Measurements from ENCODE around the gene CD99L2.
A peak's percentile ranks its signal among the peaks of the same experiment; 100 is the strongest.

CD99L2 gene

DNA sequence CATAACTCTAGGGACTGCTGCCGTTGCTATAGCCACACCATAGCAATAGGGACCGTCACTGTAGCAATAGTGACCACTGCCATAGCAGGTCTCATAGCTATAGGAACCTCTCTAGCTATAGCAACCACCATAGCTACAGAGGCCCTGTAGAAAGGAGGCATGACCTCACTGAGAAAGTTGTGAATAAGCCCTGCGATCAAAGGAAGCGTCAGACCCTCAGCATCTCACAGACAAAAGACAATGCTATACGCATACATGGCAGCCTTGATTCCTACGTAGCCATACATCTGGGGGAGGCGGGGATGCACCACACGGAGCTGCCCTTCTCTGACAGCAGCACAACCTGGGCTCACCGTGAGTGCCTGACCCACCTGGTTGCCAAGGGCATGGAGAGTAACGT, 116.8 kb downstream of the CD99L2 start:
- DNase-seq (ENCODE audit: low read depth): no peak

DNA sequence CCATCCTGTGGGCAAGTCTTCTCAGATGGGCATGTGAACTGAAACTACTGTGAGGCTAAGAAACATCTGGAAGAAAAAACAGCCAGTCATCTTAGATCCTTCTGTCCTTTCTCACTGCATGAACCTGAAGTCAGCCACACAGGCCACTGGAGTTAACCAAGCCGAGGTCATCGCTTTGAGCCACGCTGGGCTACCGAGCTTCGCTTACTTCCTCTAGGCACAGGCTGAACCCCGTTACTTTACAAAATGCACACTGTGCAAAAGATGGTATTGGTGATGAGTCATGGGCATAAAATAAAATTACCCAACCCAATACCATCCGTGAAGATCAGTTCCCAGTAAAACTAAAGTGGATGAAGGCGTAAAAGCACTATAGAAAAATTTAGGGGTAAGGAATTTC, 119.1 kb downstream of the CD99L2 start:
- DNase-seq (ENCODE audit: low read depth): no peak

DNA sequence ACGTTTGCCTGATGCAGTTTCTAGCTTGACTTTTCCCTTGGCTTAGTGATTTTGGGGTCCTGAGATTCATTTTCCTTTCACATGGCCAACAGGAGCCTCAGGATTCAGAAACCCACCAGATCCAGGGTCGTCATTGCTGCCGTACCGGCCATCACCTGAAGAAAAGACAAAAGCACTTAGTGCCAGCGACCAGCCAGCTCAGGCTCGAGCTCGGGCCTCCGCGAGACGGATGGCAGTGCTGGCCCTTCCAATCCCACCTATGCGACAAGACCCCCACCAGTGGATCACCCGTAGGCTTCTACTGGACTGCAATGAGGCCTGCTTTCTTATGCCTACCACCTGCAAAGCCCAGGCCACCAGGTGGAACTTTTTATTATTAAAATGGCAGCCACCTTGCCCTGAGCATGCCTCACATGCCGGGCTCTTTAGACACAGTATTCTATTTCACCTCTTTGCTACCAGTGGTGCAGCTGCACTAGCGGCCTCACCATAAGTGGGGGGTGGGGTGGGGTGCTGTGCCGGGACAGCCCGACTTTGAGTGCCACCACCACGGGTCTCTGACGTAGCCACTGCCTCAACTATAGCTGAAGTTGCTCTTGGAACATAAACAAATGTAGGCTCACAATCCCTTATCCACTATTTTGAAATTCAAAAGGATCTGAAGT, 121.0 kb downstream of the CD99L2 start:
- no peak for DNase-seq (ENCODE audit: low read depth)

DNA sequence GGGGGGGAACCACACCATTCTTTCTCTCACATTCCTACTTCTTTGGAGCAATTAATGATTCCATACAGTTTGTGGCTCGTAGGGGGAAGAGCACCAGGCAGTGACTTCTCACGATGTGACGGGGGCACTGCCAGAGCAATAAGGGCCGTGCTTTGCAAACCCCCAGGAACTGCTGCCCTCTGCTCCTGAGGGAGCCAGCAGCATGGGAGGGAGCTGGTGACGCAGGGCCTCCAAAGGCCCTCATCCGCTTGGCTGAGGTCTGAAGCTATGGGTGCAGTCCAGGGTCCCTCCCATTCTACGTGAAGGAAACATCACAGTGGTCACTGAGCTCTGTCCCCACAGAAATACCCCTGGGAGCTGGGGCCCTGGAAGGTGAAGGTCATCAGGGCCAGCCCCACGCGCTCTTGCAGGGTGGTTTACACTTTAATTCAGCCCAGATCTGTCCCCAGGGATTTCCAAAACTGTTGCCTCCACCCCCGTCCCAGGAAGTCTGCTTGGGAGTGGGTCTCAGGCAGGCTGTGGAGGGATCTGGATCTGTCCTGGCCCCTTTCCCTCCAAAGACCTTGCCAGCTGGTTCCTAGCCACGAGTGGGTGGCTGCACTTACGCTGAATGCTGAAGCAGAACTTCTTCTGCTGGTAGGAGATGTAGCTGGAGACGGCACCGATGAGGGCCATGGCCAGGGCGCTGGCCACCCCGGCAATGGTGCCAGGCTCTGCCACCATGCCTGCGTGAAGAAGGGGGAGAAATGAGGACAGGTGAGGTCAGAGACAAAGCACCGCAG, 122.7 kb downstream of the CD99L2 start:
- no peak for DNase-seq (ENCODE audit: low read depth)

DNA sequence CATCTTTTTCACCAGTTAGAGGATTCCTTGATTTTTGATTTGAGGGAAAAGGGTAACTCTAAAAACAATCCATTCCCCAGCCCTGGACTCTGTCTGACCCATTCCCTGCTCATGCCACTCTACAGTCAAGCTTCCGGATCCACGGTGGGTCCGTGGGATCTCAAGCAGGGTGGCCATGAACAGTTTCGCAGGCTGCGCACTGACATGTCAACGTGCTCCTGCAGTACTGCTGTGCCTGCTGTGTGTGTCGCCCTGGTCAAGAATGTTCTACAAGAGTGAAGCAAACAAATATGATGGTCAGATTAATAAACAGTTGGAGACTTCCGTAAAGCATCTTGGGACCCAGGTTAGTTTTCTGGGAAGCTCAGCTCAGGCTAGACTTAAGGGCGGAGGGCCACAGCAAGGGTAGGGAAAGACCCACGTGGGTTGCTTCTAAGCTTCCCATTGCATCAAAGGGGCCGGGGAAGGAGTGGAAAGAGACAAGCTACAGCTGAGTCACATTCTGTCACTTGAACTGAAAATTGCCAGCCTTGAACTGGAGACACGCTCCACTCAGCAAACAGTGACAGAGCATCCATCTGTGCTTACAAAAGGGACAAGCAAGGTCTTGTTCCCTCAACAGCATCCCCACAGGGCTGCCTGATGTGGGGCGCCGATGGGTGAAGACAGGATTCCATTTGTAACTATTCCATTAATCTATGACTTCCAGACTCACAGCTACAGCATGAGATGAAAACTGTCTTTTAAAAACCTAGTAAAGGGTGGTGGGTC, 123.5 kb downstream of the CD99L2 start:
- no peak for DNase-seq (ENCODE audit: low read depth)

DNA sequence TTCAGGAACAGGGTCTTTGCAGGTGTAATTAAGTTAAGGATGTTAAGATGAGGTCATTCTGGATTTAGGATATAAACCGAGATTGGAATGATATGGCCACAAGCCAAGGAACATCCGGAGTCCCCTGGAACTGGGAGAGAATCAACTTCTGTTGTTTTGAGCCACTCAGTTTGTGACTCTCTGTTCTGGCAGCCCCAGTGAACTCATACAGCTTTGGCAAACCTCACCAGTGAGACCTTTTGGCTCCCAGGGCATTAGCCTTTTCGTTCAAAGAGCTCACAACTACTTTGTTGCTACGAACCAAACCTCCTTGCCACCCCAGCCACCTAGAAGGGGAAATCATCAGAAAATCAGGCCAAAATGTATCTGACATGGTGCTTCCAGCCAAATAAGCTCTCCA, 124.8 kb downstream of the CD99L2 start:
- DNase-seq (ENCODE audit: low read depth): no peak

DNA sequence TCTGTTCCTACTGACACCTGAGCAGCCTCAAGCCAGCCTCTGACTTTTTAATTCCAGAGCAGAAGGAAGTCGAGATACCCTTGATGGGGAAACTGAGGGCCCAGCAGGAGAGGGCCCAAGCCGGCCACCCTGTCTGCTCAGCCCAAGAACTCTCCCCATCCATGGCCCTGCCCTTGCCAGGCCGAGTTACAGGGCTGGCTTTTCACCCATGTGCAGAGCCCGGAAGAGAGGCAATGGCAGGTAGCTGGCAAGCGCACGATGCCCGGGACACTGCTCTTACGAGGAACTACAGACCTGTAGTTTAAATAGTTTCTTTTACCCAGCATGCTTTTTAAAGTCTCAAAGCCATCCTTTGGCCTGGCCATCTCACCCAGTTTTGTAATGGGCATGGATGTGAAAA, 125.4 kb downstream of the CD99L2 start:
- no peak for DNase-seq (ENCODE audit: low read depth)

DNA sequence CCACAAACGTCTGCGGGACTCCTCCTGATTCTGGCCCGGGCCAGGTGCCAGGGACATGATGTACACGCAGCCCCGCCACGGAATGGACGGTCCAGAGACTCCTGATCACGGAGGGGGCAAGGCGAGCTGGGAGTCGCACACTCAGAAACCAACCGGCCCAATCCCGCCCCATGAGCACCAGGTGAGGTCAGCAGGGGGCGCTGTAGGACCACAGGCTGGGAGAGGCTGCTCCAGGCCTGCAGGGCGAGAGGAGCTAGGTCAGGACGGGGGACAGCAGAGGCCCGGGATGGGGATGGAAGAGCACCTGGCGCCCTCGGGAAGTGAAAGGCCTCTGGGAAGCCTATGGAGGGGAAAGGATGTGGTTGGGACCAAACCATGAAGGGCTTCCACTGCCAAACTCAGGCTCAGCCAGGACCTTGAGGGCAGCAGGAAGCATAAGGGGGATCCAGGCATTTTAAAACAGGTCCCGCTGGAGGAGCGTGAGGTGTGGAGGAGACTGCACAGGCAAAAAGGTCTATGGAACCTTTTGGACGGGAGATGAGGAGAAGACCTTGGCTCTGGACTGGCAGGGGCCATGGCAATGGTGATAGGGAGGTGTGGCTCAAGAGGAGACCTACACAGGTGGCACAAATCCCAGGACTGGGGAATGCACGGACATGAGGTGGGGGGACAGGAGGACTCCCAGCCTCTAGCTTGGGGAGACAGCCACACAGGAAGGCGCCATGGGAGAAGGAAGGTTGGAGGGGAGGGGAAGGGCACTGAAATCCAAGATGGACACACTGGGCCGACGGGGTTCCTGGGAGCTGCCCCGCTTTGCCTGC, 126.1 kb downstream of the CD99L2 start:
- peak; percentile 31 for DNase-seq (ENCODE audit: low read depth)

DNA sequence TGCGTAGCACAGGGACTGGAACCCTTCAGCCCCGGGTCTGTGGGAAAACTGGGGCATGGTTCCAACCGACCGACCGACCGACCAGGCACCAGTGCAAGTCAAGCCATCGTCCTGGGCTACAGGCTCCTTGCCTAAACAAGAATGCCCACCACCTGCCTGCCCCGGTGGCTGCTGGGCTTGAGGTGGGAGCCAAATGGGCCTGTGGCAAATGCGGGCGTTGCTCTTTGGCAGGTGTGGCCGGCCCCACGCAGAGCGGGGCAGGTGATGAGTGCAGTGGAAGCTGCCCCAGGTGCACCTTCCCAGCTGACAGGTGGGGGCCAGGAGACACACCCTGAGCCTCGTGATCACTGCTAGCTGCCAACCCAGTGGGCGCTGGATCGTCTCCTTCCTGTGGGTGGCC, 127.4 kb downstream of the CD99L2 start:
- no peak for DNase-seq (ENCODE audit: low read depth)

DNA sequence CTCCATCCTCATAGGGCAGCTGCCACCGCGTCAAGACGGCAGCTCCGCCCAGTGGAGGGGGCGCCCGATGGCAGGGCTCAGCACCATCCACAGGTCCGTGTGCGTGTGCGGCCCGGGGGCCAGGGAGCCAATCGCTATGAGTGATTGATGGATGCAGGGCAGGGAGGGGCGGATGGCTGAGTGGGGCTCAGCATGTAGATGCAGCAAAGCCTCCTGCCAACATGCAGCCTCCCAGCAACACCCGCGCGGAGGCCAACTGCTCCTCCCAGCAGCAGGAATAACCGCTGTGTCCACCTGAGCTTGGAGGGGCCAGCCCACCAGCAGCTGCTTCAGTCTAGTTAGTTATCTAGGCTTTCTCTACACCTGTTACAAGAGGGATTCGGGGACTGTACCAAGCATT, 127.8 kb downstream of the CD99L2 start:
- no peak for DNase-seq (ENCODE audit: low read depth)

DNA sequence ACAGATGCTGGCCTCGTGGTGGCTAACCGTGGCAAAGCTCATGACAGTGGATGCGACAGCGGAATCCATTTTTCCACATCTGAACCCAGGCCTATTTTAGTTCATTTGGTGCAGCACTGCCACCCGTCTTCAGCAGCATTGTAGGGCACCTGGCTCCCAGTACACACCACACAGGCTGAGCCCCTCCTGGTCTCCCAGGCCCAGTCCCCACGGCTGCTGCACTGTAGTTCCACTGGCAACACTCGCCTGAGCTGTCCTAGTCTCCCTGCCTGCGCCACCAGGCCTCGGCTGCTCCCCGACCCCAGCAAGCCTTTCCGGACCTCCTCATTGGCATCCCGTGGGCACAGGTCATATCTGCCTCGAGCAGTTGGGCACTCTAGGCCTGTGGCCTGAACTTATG, 129.1 kb downstream of the CD99L2 start:
- no peak for DNase-seq (ENCODE audit: low read depth)

DNA sequence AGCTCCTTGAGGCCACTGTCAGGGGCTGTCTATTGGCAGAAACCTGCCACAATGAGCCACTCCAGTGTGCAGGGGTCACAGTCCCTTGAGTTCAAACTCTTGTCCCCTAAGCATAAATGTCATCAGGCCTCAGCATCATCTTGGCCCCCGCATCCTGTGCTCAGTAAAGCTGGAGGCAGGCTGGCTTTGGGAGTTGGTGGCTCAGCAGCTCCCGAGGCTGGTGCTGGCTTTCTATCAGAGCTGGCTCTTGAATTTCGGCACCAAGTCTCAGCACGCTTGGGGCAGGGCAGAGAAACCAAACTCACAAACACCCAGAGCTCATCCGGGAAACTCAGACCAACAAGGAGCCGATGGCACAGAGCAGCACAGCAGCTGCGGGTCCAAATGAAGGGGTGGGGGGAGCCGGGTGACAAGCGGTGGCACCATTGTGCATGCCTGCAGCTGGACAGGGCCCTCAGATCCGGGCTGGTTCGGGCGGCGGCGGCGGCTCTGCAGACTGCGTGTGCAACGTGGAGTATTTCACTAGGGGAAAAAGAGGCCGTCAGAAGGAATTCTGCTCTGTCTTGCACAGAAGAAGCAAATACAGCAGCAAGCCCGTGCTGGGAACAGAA, 129.8 kb downstream of the CD99L2 start:
- DNase-seq (ENCODE audit: low read depth): no peak

DNA sequence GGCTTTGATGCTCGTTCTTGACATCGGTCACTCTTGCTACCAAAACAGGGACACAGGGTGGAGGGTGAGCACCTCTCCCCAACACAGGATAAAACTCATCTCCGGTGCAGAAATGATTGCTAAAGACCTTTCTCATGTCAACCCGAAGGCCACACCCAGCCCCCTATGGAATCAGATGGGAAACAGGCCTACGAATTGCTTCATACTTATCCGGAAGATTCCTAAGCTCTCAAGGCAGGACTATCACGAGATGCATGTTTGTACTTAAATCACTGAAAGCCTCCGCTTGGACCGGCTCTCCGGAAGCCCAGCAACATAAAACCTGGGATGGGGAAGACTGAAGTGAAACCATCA, 130.4 kb downstream of the CD99L2 start:
- no peak for DNase-seq (ENCODE audit: low read depth)

DNA sequence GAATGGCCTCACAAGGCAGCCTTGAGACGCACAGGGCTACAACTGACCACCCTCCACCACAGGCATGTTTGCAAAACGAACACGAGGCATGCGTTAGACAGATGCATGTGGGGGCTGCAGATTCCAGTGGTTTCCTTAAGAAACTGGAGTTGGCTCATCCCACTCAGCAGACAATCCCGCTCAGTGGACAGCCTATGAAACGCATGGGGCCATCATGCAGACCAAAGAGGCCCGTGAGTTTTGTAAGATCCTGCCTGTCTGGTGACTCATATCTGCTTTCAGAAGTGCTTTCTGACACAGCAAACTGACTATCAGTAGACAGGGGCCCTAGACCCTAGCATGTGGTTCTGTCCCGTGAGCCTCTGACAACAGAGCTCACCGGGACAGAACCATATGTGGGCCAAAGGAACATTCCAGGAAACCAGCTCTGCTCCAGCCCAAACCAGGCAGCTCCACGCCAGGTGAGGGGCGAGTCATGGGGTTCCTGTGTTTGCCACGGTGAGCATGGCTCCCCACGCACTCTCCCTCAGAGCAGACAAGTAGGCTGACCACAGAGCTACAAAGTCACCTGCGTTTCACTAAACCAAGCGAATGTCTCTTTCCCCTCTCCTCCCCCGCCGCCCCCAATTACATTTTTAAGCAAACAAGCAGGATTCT, 130.9 kb downstream of the CD99L2 start:
- no peak for DNase-seq (ENCODE audit: low read depth)

DNA sequence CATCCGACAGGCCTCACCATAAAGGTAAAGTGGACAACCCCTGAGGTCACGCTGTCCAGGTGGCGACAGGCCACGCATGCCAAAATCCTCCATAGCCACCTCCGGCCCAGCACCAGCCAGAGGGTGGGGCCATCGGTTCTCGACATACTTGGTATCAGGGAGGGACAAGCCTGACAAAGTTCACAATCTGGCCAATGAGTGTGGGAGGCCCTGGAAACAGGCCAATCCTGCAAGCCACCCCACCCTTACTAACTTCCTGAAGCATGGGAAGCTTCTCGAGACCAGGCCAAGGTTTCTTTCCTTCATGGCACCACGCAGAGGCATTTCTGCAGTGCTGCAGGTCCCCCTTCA, 131.4 kb downstream of the CD99L2 start:
- DNase-seq (ENCODE audit: low read depth): no peak

DNA sequence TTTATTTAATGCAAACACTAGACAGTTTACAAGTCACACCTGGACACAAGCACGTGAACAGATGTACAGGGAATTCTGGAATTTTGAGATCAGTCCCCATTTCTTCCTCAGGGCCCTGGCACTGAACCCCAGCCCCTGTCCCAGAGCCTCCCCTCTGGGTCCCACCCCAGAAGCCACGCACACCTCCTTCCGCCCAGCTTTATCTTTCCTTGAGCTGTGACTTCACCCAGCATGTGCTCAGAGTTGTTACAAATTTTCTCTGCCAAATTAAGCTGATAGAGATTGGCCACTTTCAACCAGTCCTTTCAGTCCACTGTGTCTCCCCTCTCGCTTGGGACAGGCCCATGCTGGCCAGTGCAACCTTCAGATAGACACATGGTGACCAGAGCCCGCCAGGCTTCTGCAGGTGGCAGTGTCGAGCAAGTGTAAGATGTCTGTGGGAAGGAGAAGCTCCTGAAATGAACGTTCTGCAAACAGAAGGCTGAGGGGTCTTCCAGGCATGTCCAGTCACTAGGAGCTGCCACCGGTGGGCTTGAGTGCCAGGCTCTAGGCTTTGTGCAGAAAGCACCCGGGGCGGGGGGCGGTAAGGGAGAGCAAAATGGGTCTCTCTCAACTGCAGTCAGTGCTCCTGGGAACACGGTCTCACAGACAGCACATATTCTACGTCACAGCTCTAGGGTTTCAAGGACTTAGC, 132.0 kb downstream of the CD99L2 start:
- DNase-seq (ENCODE audit: low read depth): no peak

DNA sequence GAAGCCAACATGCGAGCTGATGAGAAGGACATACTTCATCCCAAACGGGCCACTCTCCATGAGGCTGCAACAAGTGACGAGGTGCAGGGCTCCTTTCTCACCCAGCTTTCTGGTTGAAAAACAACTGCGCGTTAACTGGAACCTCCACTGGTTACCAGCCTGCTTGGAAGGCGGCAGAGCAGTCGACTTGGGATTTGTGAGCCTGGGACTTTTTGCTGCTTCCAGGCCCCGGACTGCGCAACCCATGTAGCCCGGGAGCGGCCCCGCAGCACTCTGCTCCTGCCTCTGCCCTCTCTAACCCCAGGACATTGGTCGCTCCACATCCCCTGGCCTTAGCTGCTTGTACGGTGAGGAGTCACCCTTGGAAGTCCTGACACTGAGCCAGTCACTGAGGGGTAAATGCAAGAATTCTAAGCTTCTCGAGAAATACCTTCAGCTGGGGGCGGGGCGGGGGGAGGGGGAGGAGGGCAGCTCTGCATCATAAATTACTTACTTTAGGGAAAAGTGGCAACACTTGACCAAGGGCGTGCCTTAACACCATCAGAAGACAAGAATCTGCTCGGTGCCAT, 132.6 kb downstream of the CD99L2 start:
- DNase-seq (ENCODE audit: low read depth): no peak

DNA sequence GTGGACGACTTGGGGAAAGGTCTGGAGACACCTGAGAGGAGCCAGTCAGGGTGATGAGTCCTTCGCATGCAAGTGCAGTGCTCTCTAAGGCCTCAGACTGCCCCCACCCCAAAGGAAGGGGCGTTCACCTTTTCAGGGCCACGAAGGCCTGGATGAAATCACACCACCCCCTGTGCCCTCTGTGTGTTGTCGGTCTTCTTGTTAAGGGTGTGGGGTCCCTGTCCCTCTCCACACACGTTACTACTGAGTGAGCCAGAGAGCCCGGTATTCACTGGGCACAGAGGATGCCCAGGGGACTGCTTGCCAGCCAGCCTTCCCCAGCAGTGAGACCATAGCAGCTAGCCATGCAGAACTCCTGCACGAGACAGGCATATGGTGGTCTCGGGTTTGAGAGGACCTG, 133.2 kb downstream of the CD99L2 start:
- DNase-seq (ENCODE audit: low read depth): no peak

DNA sequence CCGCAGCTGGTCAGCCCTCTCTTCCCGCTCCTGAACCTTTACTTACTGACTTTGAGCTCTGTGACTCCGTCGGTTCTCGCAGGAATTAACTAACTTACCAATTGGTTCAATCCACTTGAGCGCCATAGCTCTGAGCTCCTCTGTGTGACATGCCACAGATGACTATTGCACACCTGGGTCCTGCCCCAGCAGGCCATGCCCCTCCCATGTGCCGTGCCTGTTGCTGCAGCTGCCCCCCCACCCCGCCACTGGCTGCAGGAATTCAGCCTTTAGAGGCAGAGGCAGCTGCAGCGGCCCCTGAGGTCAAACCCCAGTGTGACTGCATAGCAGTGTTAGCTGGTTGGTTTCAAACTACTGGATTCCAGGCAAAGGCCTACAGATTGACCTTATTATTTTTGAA, 134.7 kb downstream of the CD99L2 start:
- no peak for DNase-seq (ENCODE audit: low read depth)

DNA sequence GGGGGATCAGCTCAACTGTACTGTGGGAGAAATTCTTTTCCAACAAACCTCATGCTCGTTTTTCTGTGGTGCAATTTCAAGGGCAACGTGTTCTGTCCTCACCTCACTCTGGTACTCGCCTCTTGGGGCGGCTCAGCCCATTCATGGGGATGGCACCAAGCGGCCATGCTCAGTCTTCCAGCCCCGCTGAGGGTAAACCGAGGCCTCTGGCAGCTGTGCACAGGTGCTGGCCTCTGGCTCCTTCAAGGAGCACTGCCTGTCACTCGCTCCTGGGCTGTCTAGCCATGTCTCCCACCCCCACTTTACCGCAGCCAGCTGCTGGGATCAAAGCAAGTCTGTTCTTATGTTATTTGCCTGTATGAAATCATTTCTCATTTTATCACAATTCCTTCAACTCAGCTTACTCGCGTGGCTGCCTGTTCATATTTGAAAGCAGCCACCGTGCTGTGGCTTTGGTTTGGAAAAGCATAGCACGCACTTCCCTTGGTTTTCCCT, 135.1 kb downstream of the CD99L2 start:
- no peak for DNase-seq (ENCODE audit: low read depth)
